ENCODE data around the gene SENP8. TPM values are rescaled to one million over a fixed set of nuclear protein-coding genes. Genes with fewer than 3 reads are reported as not detected.
"Not testable (repeated sequence)": the region's sequence is repeated elsewhere in the genome, so short reads cannot be mapped to it uniquely, and the experiment has no call there.

The SENP8 gene
- total RNA-seq, 1 donor from 2014 or later: 2.5 TPM

DNA sequence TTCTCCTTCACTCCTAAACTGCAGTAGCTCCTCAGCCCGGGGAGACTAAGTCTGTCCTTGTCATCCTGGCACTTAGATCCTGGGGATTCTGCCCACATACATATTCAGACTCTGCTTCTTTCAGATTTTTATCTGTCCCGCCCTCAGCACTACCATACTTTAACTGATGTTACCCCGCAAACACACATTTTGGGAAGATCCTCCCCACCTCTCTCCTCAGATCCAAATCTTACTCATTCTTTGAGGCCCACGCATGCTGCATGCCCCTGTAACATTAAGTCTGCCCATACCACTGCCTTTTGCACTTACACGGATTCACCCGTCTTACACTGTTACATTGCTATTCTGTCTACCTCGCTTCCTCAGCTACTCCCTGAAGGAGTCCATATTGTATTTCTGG, 36.1 kb downstream of the SENP8 start:
- no peak for DNase-seq (ENCODE audit: extremely low read depth, low read depth, low spot score)

- no peak for DNase-seq (ENCODE audit: extremely low read depth, low read depth, low spot score)
Observed at GRCh38 chr15:72155003-72155621, 36.9 kb downstream of the SENP8 start.

DNA sequence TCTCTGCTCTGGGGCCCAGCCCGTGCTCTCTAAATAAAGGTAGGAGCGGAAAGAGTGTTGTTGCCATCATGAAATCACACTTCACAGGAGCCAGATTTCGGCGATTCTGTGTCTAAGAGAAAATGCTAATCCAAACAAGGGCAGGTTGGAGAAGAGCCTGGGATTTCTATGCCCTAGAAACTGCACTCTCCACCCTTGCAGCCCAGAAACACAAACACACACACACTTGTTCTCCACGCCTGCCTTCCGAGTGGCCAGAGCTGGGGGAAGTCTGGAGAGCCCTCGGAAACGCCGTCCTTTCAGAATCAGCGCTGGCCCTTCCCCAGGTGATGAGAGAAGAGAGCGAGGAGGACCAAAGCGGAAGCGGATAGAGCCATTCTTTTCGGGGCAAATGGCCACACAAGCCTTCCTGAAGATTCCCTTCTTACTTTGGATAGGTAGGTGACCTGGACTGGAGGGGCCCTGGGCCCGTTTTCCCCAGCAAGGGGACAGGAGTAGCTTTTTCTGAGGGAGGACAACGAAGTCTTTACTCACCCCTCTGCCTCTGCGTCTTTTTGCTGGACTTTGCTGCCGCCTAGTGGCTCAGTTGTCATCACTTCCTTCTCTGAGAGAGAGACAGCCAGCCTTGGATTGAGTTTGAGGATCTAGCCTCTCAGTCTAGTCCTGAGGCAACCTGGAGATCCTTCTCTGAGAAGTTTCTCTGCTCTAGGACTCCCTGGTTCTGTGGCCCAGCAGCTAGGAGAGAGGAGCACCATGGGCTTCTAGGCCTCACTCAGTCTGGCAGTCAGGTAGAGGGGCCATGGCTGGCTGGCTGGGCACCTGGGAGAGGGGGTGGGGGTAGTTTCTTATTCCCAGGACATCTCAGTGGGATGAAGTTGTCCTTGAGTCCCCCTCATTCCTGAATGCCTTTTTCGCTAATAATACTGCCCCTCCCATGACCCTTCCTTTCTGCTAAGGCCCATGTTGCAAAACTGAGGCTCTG, 37.7 kb downstream of the SENP8 start:
- DNase-seq (ENCODE audit: extremely low read depth, low read depth, low spot score): peak; percentile 51

GRCh38 chr15:72156928-72157327, 38.7 kb downstream of the SENP8 start:
- no peak for DNase-seq (ENCODE audit: extremely low read depth, low read depth, low spot score)

DNA sequence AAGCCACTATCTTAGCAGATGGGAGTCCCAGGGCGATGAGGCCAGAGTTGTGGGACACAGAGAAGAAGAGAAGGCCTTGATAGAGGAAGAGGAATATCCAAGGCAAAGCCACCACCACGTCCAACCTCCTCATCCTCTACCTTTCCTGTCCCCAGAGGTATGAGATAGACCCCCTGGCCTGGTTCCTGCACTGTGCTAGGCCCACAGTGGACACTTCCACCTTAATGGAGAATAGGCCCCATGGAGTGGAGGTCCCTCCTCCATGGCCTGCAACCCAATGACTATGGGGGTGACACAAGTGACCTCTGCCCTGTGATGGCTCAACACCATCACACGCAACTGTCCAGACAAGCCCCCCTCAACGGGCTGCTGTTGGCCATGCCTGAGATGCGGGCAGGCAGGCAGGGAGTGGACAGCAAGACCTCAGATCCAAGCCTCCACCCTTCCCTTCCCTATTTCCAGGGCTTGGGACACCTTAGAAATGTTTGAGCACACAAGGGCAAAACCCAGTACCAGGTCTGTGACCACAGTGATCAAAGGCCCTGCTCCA, 42.6 kb downstream of the SENP8 start:
- no peak for DNase-seq (ENCODE audit: extremely low read depth, low read depth, low spot score)

- DNase-seq (ENCODE audit: extremely low read depth, low read depth, low spot score): no peak
Observed at GRCh38 chr15:72161361-72162132, 43.3 kb downstream of the SENP8 start.

DNA sequence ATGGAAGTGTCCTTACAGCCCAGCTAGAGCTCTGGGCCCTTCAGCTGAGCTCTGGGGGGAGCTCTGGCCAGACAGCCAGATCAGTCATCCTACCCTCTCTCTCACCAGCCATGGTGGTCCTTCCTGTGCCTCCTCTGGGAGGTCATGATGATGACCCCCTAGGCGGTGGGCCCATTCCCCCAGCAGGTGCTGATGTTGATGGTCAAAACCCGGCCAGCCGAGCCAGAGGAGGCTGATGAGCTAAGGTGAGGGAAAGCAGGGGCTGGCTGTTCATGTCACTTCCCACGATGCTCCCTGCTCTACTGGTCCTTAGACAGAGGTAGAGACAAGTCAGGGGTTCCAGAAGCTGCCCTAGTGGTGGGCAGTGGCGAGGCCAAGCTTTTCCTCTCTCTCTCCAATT, 44.4 kb downstream of the SENP8 start:
- no peak for DNase-seq (ENCODE audit: extremely low read depth, low read depth, low spot score)

DNA sequence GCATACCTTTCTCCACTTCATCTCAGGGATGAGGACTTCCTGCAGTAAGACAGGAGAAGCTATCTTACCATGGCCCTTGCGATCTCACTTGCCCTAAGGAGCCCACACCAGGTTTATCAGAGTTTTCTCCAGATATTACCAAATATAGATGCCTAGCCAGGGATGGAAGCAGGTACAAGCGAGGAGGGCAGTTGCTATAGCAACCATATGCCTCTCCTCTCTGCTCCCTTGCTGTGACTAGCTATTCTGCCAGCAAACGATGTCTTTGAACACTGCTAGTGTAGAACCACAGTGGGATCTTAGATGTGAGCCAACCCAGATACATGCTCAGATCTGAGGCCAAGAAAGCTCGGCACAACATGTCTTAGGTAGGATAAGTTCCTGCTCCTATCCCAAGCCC, 45.5 kb downstream of the SENP8 start:
- DNase-seq (ENCODE audit: extremely low read depth, low read depth, low spot score): no peak

- DNase-seq (ENCODE audit: extremely low read depth, low read depth, low spot score): no peak
Observed at GRCh38 chr15:72166716-72167417, 48.7 kb downstream of the SENP8 start.

GRCh38 chr15:72167445-72167844, 49.2 kb downstream of the SENP8 start:
- no peak for DNase-seq (ENCODE audit: extremely low read depth, low read depth, low spot score)

GRCh38 chr15:72168131-72168807, 50.1 kb downstream of the SENP8 start:
- no peak for DNase-seq (ENCODE audit: extremely low read depth, low read depth, low spot score)

- DNase-seq (ENCODE audit: extremely low read depth, low read depth, low spot score): no peak
Observed at GRCh38 chr15:72168808-72169190, 50.6 kb downstream of the SENP8 start.

DNA sequence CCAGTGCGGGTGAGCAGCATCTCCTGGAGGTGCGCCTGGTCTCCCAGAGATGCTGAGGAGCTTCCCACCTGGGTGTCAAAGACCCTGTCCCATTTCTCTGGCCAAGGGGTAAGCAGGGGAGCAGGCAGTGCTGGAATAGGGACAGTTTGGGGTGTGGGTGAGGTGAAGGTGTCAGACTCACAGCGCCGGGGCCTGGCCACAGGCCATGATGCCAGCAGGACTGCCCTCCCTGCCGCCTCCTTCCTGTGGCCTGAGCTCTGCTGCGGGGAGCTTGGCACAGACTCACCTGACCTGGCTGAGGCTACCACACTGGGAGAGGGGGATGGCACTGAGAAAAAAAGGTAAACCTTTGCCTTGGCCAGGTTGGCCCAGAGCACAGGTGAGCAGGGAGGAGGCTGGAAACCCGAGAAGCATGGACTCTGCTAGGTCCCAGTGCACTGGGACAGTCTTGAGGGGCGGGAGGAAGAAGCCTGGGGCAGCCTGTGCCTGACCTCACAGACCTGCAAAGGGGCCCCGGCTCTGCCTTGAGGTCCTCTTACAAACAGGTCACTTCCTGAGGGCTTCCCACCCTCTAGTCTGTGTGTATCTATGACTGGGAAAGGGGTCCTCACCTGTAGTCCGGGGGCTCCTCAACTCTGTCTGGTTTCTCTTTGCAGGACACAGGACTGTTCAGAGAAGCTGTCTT, 51.2 kb downstream of the SENP8 start:
- no peak for DNase-seq (ENCODE audit: extremely low read depth, low read depth, low spot score)

DNA sequence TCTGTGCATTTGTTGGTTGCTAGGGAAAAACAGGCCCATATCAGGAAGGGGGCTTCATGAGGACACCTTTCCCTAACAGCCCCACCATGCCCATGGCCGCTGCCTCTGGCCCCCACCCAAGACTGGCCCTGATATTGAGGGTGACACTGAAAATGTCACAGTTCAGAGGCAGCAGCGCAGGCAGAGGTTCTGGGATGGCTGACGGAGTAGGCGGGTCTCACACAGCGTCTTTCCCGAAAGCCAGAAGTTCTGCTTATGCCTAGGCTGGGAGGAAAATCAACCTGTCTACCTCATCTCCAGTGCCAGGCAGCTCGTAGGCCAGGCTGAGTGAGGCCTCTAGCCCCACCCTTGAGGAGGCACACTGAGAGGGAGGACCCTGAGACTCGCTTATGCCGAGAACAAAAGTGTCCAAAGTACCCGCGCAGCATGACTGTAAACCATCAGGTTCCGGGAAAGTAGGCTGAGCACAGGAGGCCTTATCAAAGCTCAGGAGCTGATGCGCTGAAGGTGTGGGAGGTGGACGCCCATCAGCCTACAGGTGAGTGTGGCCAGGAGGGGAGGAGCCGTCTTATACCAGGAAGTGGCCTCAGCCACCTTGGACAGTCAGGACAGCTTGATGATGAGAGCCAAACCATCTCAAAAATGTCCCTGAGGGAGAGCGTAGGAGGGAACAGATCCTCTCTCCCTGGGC, 51.9 kb downstream of the SENP8 start:
- DNase-seq (ENCODE audit: extremely low read depth, low read depth, low spot score): no peak

DNA sequence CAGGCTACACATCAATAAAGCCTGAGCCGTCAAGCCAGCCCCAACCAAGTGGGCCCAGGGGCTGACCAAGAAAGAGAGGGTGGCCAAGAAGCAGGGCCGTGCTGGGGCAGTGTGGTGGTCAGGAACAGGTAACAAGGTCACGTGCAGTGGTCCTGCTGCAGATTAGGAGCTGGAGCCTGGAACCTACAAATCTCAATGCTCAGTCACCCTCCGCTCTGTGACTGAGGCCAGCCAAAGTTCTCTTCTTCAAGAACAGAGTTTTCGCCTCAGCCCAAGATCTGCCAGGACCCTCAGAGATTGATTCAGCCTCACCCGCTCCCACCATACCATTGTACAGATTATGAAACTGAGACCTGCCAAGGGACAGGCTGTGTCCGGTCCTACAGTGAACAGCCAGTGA, 52.5 kb downstream of the SENP8 start:
- DNase-seq (ENCODE audit: extremely low read depth, low read depth, low spot score): no peak

- not testable (repeated sequence) for DNase-seq (ENCODE audit: extremely low read depth, low read depth, low spot score)
Observed at GRCh38 chr15:72171978-72172377, 53.8 kb downstream of the SENP8 start.

GRCh38 chr15:72172796-72173195, 54.6 kb downstream of the SENP8 start:
- DNase-seq (ENCODE audit: extremely low read depth, low read depth, low spot score): no peak

DNA sequence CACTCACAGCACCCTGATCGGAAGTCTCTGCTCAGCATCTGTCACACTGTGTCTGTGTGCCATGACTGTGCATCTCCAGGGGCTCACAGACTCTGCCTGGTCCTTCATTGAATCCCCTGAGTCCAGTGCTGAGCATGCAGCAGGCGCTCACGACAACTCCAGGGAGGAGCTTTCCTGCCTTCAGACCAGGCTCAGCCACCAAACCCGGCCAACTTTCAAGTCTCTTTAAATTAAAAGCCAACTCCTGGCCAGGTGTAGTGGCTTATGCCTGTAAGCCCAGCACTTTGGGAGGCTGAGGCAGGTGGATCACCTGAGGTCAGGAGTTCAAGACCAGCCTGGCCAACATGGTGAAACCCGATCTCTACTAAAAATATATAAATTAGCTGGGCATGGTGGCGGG, 55.2 kb downstream of the SENP8 start:
- no peak for DNase-seq (ENCODE audit: extremely low read depth, low read depth, low spot score)

All from glomerular endothelial cell (primary cell).